ENCODE results near the gene OR4C3.

DNA sequence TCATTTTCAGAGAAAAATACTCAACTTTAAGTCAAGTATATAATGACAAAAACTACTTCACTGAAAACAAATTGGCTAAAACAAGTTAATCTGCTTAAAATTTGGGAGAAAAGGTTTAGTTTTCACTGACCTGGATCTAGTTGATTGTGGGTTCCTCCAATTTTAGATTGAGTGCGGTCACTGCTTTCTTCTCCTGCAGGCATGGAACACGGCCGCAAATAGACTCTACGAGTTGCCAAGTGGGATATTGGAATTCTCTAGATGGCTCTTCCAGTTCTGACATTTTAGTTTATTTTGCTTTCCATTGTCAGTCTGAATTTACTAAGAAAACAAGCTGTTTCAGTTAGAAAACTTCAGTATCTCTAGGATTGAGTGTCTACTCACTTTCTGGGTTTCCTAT, 29.3 kb downstream of the OR4C3 start:
- TF ChIP-seq EZH2phosphoT487 (IDR thresholded peaks at IDR 0.05) (no peak), EZH2 (IDR thresholded peaks at IDR 0.05) (no peak)
- TF ChIP-seq, protein P1, sequence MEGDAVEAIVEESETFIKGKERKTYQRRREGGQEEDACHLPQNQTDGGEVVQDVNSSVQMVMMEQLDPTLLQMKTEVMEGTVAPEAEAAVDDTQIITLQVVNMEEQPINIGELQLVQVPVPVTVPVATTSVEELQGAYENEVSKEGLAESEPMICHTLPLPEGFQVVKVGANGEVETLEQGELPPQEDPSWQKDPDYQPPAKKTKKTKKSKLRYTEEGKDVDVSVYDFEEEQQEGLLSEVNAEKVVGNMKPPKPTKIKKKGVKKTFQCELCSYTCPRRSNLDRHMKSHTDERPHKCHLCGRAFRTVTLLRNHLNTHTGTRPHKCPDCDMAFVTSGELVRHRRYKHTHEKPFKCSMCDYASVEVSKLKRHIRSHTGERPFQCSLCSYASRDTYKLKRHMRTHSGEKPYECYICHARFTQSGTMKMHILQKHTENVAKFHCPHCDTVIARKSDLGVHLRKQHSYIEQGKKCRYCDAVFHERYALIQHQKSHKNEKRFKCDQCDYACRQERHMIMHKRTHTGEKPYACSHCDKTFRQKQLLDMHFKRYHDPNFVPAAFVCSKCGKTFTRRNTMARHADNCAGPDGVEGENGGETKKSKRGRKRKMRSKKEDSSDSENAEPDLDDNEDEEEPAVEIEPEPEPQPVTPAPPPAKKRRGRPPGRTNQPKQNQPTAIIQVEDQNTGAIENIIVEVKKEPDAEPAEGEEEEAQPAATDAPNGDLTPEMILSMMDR (IDR thresholded peaks at IDR 0.05), result no peak

All from neural progenitor cell (in vitro differentiated cells).